ENCODE data around the gene ADCY9. TPM values are rescaled to one million over a fixed set of nuclear protein-coding genes. Genes with fewer than 3 reads are reported as not detected.

The ADCY9 gene
- total and polyA plus RNA-seq, 2 experiments from 2014 or later = 2.2 to 18.3 TPM

- no peak overlapping the region for H3K27ac Mint-ChIP-seq
- no peak for TF ChIP-seq ZNF114 (CRISPR knock-in tag; IDR thresholded peaks at IDR 0.05)
- no peak for TF ChIP-seq STAT1 (IDR thresholded peaks at IDR 0.05; ENCODE audit: unreplicated experiment)
- TF ChIP-seq ZNF331 (CRISPR knock-in tag; IDR thresholded peaks at IDR 0.05; ENCODE audit: low read depth) = no peak
- TF ChIP-seq NANOG (IDR thresholded peaks at IDR 0.05; ENCODE audit: borderline replicate concordance) = no peak
- no peak for TF ChIP-seq CREB1 (CRISPR knock-in tag; IDR thresholded peaks at IDR 0.05; ENCODE audit: low read depth)
- TF ChIP-seq REST (IDR thresholded peaks at IDR 0.05; ENCODE audit: unreplicated experiment) = no peak
- no peak for TF ChIP-seq CTCF (conservative IDR thresholded peaks at IDR 0.05; ENCODE audit: low read depth in 2 of 2)
- TF ChIP-seq JUNB (IDR thresholded peaks at IDR 0.05; ENCODE audit: unreplicated experiment) = no peak
- TF ChIP-seq EZH2 (IDR thresholded peaks at IDR 0.05; ENCODE audit: low read depth, unreplicated experiment) = no peak
- TF ChIP-seq ZNF462 (CRISPR knock-in tag; IDR thresholded peaks at IDR 0.05) = no peak
- no peak for TF ChIP-seq EZH2phosphoT487 (IDR thresholded peaks at IDR 0.05; ENCODE audit: unreplicated experiment)
- no peak for TF ChIP-seq POLR2AphosphoS5 (IDR thresholded peaks at IDR 0.05; ENCODE audit: low read depth)
- TF ChIP-seq ETS1 (IDR thresholded peaks at IDR 0.05) = no peak
- no peak overlapping the region for H3K27ac ChIP-seq (ENCODE audit: low read depth)
These were observed 152.2 kb downstream of the ADCY9 start for GRCh38 chr16:3963886-3964685.

More at GRCh38 chr16:3963886-3964685, 152.2 kb downstream of the ADCY9 start:
- ATAC-seq = no peak; the same call in 2 of the 3 replicates
- H3K9me2 ChIP-seq (ENCODE audit: insufficient read depth) = no peaks in the 10 kb centered on the region
- no peaks in the 10 kb centered on the region for H3F3A ChIP-seq (replicated peaks; ENCODE audit: low read depth)
- peaks cover 15% of the 10 kb centered on the region for H3K4me1 ChIP-seq (ENCODE audit: insufficient read depth)
- no peaks in the 10 kb centered on the region for H3K9me3 Mint-ChIP-seq
- H3K4me2 ChIP-seq = 0 out of 2 replicates have a peak overlapping the region, but pooled peaks have one; percentile 26
- no peak overlapping the region for H3K4me3 ChIP-seq
- H3K4me3 Mint-ChIP-seq = no peak overlapping the region
- DNase-seq (ENCODE audit: low spot score) = no peak
- H3K4me1 Mint-ChIP-seq = peaks cover 22% of the 10 kb centered on the region
- H2AFZ ChIP-seq = no peak overlapping the region
- H3K36me3 Mint-ChIP-seq (ENCODE audit: low read depth) = peaks cover 6% of the 10 kb centered on the region; the same call in 1 of the 3 replicates
- H3K27me3 Mint-ChIP-seq (ENCODE audit: insufficient read depth, low read depth, poor library complexity) = peaks cover 5% of the 10 kb centered on the region
- no peaks in the 10 kb centered on the region for H3K36me3 ChIP-seq (ENCODE audit: insufficient read depth)
- no peaks in the 10 kb centered on the region for H4K20me1 ChIP-seq (replicated peaks; ENCODE audit: insufficient read depth)
- no peaks in the 10 kb centered on the region for H3K79me2 ChIP-seq (replicated peaks; ENCODE audit: insufficient read depth)
- no peaks in the 10 kb centered on the region for H3K27me3 ChIP-seq (ENCODE audit: insufficient read depth)

All from GM23338 (cell line).